Stimulated activated CD4-positive, alpha-beta T cell treated with anti-CD3 and anti-CD28 coated beads, Interleukin-2, amount 100 ng/mL, for 24 hours (primary cell): ENCODE measurements around the gene ABHD1.
"Not testable (repeated sequence)": the region's sequence is repeated elsewhere in the genome, so short reads cannot be mapped to it uniquely, and the experiment has no call there.

Experiments
- DNase-seq, 2 donors: peaks; one replicate each; pipeline ENCODE4 v3.0.0-alpha.2; 2020

ABHD1 gene

GRCh38 chr2:27087823-27088410 is 35.7 kb upstream of the ABHD1 start:
- DNase-seq, result no peak

- no peak for DNase-seq
Observed at GRCh38 chr2:27088634-27089033, 35.0 kb upstream of the ABHD1 start.

- no peak for DNase-seq
Observed at GRCh38 chr2:27089111-27089954, 34.3 kb upstream of the ABHD1 start.

- DNase-seq, result no peak
Observed at GRCh38 chr2:27091746-27092695, 31.6 kb upstream of the ABHD1 start.

- DNase-seq, result no peak
Observed at GRCh38 chr2:27092696-27093429, 30.8 kb upstream of the ABHD1 start.

GRCh38 chr2:27093430-27094352 is 29.9 kb upstream of the ABHD1 start:
- no peak for DNase-seq

GRCh38 chr2:27094353-27094984 is 29.1 kb upstream of the ABHD1 start:
- no peak for DNase-seq

GRCh38 chr2:27095427-27095744 is 28.2 kb upstream of the ABHD1 start:
- no peak for DNase-seq

GRCh38 chr2:27095745-27096651 is 27.6 kb upstream of the ABHD1 start:
- peak; percentile 49 to 51 for DNase-seq

- DNase-seq, result no peak
Observed at GRCh38 chr2:27096748-27097297, 26.8 kb upstream of the ABHD1 start.

- no peak for DNase-seq
Observed at GRCh38 chr2:27097341-27097740, 26.3 kb upstream of the ABHD1 start.

- DNase-seq, result no peak
Observed at GRCh38 chr2:27099334-27099955, 24.2 kb upstream of the ABHD1 start.

GRCh38 chr2:27100036-27100435 is 23.6 kb upstream of the ABHD1 start:
- no peak for DNase-seq

GRCh38 chr2:27102329-27102728 is 21.3 kb upstream of the ABHD1 start:
- no peak for DNase-seq

GRCh38 chr2:27105981-27106380 is 17.6 kb upstream of the ABHD1 start:
- no peak for DNase-seq

- no peak for DNase-seq
Observed at GRCh38 chr2:27108221-27108620, 15.4 kb upstream of the ABHD1 start.

GRCh38 chr2:27109083-27109482 is 14.5 kb upstream of the ABHD1 start:
- no peak for DNase-seq

- not testable (repeated sequence) for DNase-seq
Observed at GRCh38 chr2:27110603-27111352, 12.8 kb upstream of the ABHD1 start.
